Mesenchymal stem cell (in vitro differentiated cells and primary cell): ENCODE measurements around the gene ZBTB16.
A peak's percentile ranks its signal among the peaks of the same experiment; 100 is the strongest.

Source experiments
- DNase-seq: peaks from one replicate; pipeline ENCODE4 v3.0.0-alpha.2; 2013
- H2AFZ ChIP-seq: one replicate; pipeline ENCODE4 v1.6.1; 2013; ENCODE audit warnings: low read depth, mild to moderate bottlenecking, control low read depth, inconsistent platforms, low read length, moderate library complexity
- H2AK5ac ChIP-seq: 2 replicates; pipeline ENCODE4 v1.6.1; 2013; ENCODE audit warnings: low read length, moderate library complexity, mild to moderate bottlenecking, inconsistent platforms; ENCODE audit not compliant: severe bottlenecking
- H2BK120ac ChIP-seq: one replicate; pipeline ENCODE4 v1.6.1; 2013; ENCODE audit warnings: low read depth, mild to moderate bottlenecking, inconsistent platforms, low read length, moderate library complexity
- H2BK12ac ChIP-seq, 2 experiments: one replicate each; pipeline ENCODE4 v1.6.1; 2013; ENCODE audit warnings: inconsistent platforms in 2 of 2, low read length in 2 of 2, mild to moderate bottlenecking in 2 of 2, moderate library complexity in 2 of 2, control low read depth in 1 of 2
- H2BK15ac ChIP-seq: one replicate; pipeline ENCODE4 v1.6.1; 2013; ENCODE audit warnings: mild to moderate bottlenecking, low read depth, inconsistent platforms; ENCODE audit not compliant: poor library complexity, severe bottlenecking
- H2BK5ac ChIP-seq: 2 replicates; pipeline ENCODE4 v1.6.1; 2013; ENCODE audit warnings: low read depth, mild to moderate bottlenecking, low read length, control low read depth, inconsistent platforms; ENCODE audit not compliant: poor library complexity, severe bottlenecking
- H3K14ac ChIP-seq, 2 experiments: one replicate each; pipeline ENCODE4 v1.6.1; 2013; ENCODE audit warnings: inconsistent platforms in 2 of 2, low read length in 2 of 2, control low read depth in 1 of 2, mild to moderate bottlenecking in 1 of 2, moderate library complexity in 1 of 2
- H3K18ac ChIP-seq, 2 experiments: one replicate each; pipeline ENCODE4 v1.6.1; 2013; ENCODE audit warnings: inconsistent platforms in 2 of 2, low read length in 2 of 2, control low read depth in 1 of 2, low read depth in 1 of 2, mild to moderate bottlenecking in 1 of 2
- H3K23ac ChIP-seq, 2 experiments: one replicate each; pipeline ENCODE4 v1.6.1; 2013; ENCODE audit warnings: inconsistent platforms in 2 of 2, low read length in 2 of 2, mild to moderate bottlenecking in 2 of 2, moderate library complexity in 2 of 2, control low read depth in 1 of 2
- H3K27ac ChIP-seq: 2 replicates; pipeline ENCODE4 v1.5.1; 2013; ENCODE audit warnings: mild to moderate bottlenecking, moderate library complexity, low read length, control low read depth, inconsistent platforms; ENCODE audit not compliant: poor library complexity, severe bottlenecking
- H3K27me3 ChIP-seq, 2 experiments: 2 replicates each; pipeline versions ENCODE4 v1.6.1 to v1.7.0; 2013; ENCODE audit warnings: low read length in 2 of 2, mild to moderate bottlenecking in 2 of 2, moderate library complexity in 2 of 2, control low read depth in 1 of 2, inconsistent platforms in 1 of 2; ENCODE audit not compliant: control insufficient read depth in 1 of 2, insufficient read depth in 1 of 2
- H3K36me3 ChIP-seq, 2 experiments: 2 replicates each; pipeline versions ENCODE4 v1.6.1 to v1.7.0; 2013; ENCODE audit warnings: low read length in 2 of 2, control low read depth in 1 of 2, inconsistent platforms in 1 of 2, low read depth in 1 of 2, mild to moderate bottlenecking in 1 of 2; ENCODE audit not compliant: insufficient read depth in 2 of 2, control insufficient read depth in 1 of 2
- H3K4ac ChIP-seq, 2 experiments: one replicate each; pipeline ENCODE4 v1.6.1; 2013; ENCODE audit warnings: inconsistent platforms in 2 of 2, low read length in 2 of 2, mild to moderate bottlenecking in 2 of 2, moderate library complexity in 2 of 2, control low read depth in 1 of 2, low read depth in 1 of 2
- H3K4me1 ChIP-seq: 2 replicates; pipeline ENCODE4 v1.6.1; 2013; ENCODE audit warnings: low read depth, low read length, control low read depth; ENCODE audit not compliant: control insufficient read depth, insufficient read depth
- H3K4me2 ChIP-seq: 2 replicates; pipeline ENCODE4 v1.6.1; 2013; ENCODE audit warnings: low read length, mild to moderate bottlenecking, inconsistent platforms; ENCODE audit not compliant: poor library complexity, severe bottlenecking
- H3K4me3 ChIP-seq, 2 experiments: 2 replicates each; pipeline versions ENCODE4 v1.5.1 to v1.7.0; 2013; ENCODE audit warnings: low read length in 2 of 2, mild to moderate bottlenecking in 2 of 2, control low read depth in 1 of 2, low read depth in 1 of 2; ENCODE audit not compliant: insufficient read depth in 1 of 2
- H3K79me1 ChIP-seq: replicated peaks from 2 replicates; pipeline ENCODE4 v1.6.1; 2013; ENCODE audit warnings: mild to moderate bottlenecking, control low read depth, low read length, inconsistent platforms; ENCODE audit not compliant: poor library complexity, severe bottlenecking
- H3K9ac ChIP-seq: 2 replicates; pipeline ENCODE4 v1.7.0; 2013; ENCODE audit warnings: mild to moderate bottlenecking, low read length, moderate library complexity
- H3K9me3 ChIP-seq: 2 replicates; pipeline ENCODE4 v1.7.0; 2013; ENCODE audit warnings: mild to moderate bottlenecking, low read length; ENCODE audit not compliant: control insufficient read depth
- H4K8ac ChIP-seq: one replicate; pipeline ENCODE4 v1.6.1; 2013; ENCODE audit warnings: inconsistent platforms, mild to moderate bottlenecking, low read length, moderate library complexity
- H4K91ac ChIP-seq: one replicate; pipeline ENCODE4 v1.6.1; 2013; ENCODE audit warnings: mild to moderate bottlenecking, low read length, inconsistent platforms
- WGBS: methylation state at CpG from one replicate; pipeline ENCODE4 v1.1.7; 2013; ENCODE audit warnings: mixed read lengths; 5-methylcytosine and 5-hydroxymethylcytosine counted together

The ZBTB16 gene

GRCh38 chr11:114085965-114086793 lies 26.7 kb downstream of the ZBTB16 start:
- Histone ChIP-seq H3K27me3 (peaks cover 53 to 66% of the 10 kb centered on the region in 2 experiments), H3K18ac (no peak overlapping the region), H3K36me3 (no peaks in the 10 kb centered on the region), H2BK15ac (no peak overlapping the region), H2AFZ (no peak overlapping the region), H2BK120ac (no peak overlapping the region), H4K8ac (peak overlapping the region; percentile 40), H2BK5ac (no peak overlapping the region), H3K23ac (no peak overlapping the region), H3K14ac (no peak overlapping the region), H2AK5ac (no peak overlapping the region), H3K4me3 (no peak overlapping the region), H3K4me2 (no peak overlapping the region), H3K9me3 (no peaks in the 10 kb centered on the region), H3K9ac (no peak overlapping the region), H2BK12ac (peak overlapping the region in 1 of 2 experiments; percentile 50), H3K79me1 (no peaks in the 10 kb centered on the region), H3K4me1 (no peaks in the 10 kb centered on the region), H3K4ac (peak overlapping the region in 1 of 2 experiments; percentile 26), H3K27ac (no peak overlapping the region), H4K91ac (no peak overlapping the region)
- no peak for DNase-seq
- 95% methylated on average over 6 of the region's 7 CpGs for WGBS

GRCh38 chr11:114087025-114087424 lies 27.5 kb downstream of the ZBTB16 start:
- H4K8ac ChIP-seq, result no peak overlapping the region
- 88% methylated on average over 5 of the region's 5 CpGs for WGBS

GRCh38 chr11:114088216-114088615 lies 28.7 kb downstream of the ZBTB16 start:
- Histone ChIP-seq H3K23ac (no peak overlapping the region), H3K36me3 (no peaks in the 10 kb centered on the region), H4K8ac (no peak overlapping the region), H3K4me3 (no peak overlapping the region), H3K9ac (no peak overlapping the region), H2BK15ac (no peak overlapping the region), H2BK120ac (no peak overlapping the region), H2AFZ (no peak overlapping the region), H3K4me2 (no peak overlapping the region), H4K91ac (no peak overlapping the region), H3K14ac (no peak overlapping the region), H3K4me1 (no peaks in the 10 kb centered on the region), H3K9me3 (no peaks in the 10 kb centered on the region), H3K27ac (no peak overlapping the region), H3K27me3 (peaks cover 49 to 67% of the 10 kb centered on the region in 2 experiments), H2BK12ac (no peak overlapping the region), H3K79me1 (no peaks in the 10 kb centered on the region), H3K18ac (no peak overlapping the region), H3K4ac (no peak overlapping the region), H2BK5ac (no peak overlapping the region), H2AK5ac (no peak overlapping the region)
- DNase-seq, result no peak
- WGBS, result 89% methylated on average over 9 of the region's 9 CpGs

More at GRCh38 chr11:114087025-114087424, 27.5 kb downstream of the ZBTB16 start:
- Histone ChIP-seq H4K91ac (no peak overlapping the region), H3K36me3 (no peaks in the 10 kb centered on the region), H3K9me3 (no peaks in the 10 kb centered on the region), H3K4ac (no peak overlapping the region), H3K14ac (no peak overlapping the region), H2AK5ac (no peak overlapping the region), H3K79me1 (no peaks in the 10 kb centered on the region), H3K9ac (no peak overlapping the region), H2BK120ac (no peak overlapping the region), H3K23ac (no peak overlapping the region), H2BK5ac (no peak overlapping the region), H2BK12ac (no peak overlapping the region), H2AFZ (no peak overlapping the region), H3K4me1 (no peaks in the 10 kb centered on the region), H3K4me2 (no peak overlapping the region), H3K4me3 (no peak overlapping the region), H3K27me3 (peaks cover 55 to 64% of the 10 kb centered on the region in 2 experiments), H3K27ac (no peak overlapping the region), H3K18ac (no peak overlapping the region), H2BK15ac (peak overlapping the region; percentile 15)
- DNase-seq, result no peak

- H3K27ac ChIP-seq, result no peak overlapping the region
- H2AK5ac ChIP-seq, result no peak overlapping the region
- DNase-seq, result no peak
- H3K14ac ChIP-seq, result peak overlapping the region in 1 of 2 experiments; percentile 58
- H3K4me3 ChIP-seq, result no peak overlapping the region
- no peak overlapping the region for H2BK5ac ChIP-seq
- peak overlapping the region; percentile 19 for H4K8ac ChIP-seq
- no peaks in the 10 kb centered on the region for H3K4me1 ChIP-seq
- H3K9me3 ChIP-seq, result no peaks in the 10 kb centered on the region
- H3K27me3 ChIP-seq, result peaks cover 43 to 67% of the 10 kb centered on the region in 2 experiments
- H4K91ac ChIP-seq, result peak overlapping the region; percentile 25
- peak overlapping the region in 1 of 2 experiments; percentile 32 for H2BK12ac ChIP-seq
- WGBS, result 95% methylated on average over 5 of the region's 7 CpGs
- H3K18ac ChIP-seq, result no peak overlapping the region
- H3K4me2 ChIP-seq, result no peak overlapping the region
- H3K79me1 ChIP-seq, result no peaks in the 10 kb centered on the region
- H2AFZ ChIP-seq, result no peak overlapping the region
- no peak overlapping the region for H2BK15ac ChIP-seq
- no peak overlapping the region for H3K23ac ChIP-seq
- H2BK120ac ChIP-seq, result no peak overlapping the region
- no peak overlapping the region for H3K9ac ChIP-seq
- H3K4ac ChIP-seq, result no peak overlapping the region
- no peaks in the 10 kb centered on the region for H3K36me3 ChIP-seq
Measured at GRCh38 chr11:114088836-114089235, 29.3 kb downstream of the ZBTB16 start.
